ENCODE measurements around the gene CHCHD10.

CHCHD10 gene

DNA sequence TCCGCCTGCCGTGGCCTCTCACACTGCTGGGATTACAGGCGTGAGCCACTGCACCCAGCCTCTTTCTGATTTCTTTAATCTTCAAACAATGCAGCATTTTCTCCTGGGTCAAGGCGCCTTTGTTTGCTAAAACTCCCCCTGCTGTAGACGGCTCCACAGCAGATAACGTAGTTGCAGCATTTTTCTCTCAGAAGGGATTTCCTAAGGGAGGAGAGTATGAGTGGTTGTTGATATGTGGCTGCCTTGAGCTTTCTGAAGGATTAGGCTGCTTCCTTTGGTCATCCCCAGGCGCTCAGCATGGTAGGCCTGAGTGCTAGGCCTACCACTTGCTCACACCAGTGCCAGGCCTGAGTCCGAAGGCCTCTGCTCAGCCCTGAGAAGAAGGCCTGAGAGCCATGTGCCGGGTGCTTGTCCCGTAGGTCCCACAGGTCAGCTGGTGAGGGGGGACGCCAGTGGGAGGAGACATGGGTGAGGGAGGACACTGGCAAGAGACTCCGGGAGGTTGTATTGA is 37.1 kb upstream of the CHCHD10 start:
- no peak overlapping the region for H3K27ac ChIP-seq
- no peak for TF ChIP-seq CTCF (conservative IDR thresholded peaks at IDR 0.05)

- TF ChIP-seq CTCF (conservative IDR thresholded peaks at IDR 0.05) = no peak
- no peak overlapping the region for H3K27ac ChIP-seq
Observed at GRCh38 chr22:23803001-23803819, 35.4 kb upstream of the CHCHD10 start.

DNA sequence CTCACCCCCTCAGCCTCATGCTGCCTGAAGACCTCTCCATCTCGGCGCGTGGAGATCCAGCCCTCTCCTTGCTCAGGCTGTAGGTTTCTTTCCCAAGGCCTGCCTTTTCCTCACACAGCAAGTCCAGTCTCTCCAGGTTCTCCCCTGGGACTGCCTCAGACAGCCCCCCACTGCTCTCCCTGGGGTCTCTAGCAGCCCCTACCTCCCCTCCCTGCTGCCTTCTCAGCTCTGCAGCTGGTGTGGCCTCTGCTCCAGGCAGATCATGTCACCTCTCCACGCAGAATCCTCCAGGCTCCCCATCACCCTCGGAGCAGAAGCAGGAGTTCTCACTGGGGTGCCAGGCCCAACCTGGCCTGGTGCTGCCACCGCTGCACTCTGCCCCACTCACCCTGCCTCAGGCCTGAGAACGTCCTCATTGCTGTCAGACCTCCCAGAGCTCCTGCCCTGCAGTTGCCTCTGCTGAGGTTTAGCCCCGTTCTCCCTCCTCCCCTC is 34.2 kb upstream of the CHCHD10 start:
- H3K27ac ChIP-seq = no peak overlapping the region

DNA sequence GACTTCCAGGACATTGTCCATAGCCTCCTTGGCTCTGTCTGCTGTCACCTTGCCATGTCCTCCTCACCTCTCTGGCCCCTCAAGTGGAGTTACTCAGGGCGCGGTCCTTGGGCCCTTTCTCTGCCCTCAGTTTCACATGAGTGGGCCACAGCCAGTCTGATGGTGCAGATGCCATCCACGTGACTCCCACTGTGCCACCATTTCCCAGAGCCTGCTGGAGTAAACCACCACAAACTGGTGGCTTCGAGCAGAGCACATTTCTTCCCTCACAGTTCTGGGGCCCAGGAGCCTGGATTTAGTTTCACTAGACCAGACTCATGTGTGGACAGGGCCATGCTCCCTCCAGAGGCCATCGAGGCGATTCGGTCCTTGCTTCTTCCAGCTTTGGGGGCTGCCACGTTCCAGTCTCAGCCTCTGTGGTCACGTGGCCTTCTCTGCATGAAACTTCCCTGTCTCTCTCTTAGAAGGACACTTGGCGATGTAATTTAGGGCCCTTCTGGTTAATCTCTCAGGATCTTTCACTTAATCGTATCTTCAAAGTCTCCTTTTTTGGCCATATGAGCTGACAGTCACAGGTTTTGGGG is 33.6 kb upstream of the CHCHD10 start:
- TF ChIP-seq CTCF (conservative IDR thresholded peaks at IDR 0.05) = no peak
- no peak overlapping the region for H3K27ac ChIP-seq

More for the DNA sequence above, 34.2 kb upstream of the CHCHD10 start:
- TF ChIP-seq CTCF (conservative IDR thresholded peaks at IDR 0.05) = no peak

- no peak for TF ChIP-seq CTCF (conservative IDR thresholded peaks at IDR 0.05)
- H3K27ac ChIP-seq = no peak overlapping the region
Observed at GRCh38 chr22:23800297-23801237, 32.8 kb upstream of the CHCHD10 start.

- TF ChIP-seq CTCF (conservative IDR thresholded peaks at IDR 0.05) = no peak
- no peak overlapping the region for H3K27ac ChIP-seq
Observed at GRCh38 chr22:23796461-23796860, 28.7 kb upstream of the CHCHD10 start.
